ENCODE measurements around the gene LRP1B.
"Not testable (repeated sequence)": the region's sequence is repeated elsewhere in the genome, so short reads cannot be mapped to it uniquely, and the experiment has no call there.

LRP1B gene

DNA sequence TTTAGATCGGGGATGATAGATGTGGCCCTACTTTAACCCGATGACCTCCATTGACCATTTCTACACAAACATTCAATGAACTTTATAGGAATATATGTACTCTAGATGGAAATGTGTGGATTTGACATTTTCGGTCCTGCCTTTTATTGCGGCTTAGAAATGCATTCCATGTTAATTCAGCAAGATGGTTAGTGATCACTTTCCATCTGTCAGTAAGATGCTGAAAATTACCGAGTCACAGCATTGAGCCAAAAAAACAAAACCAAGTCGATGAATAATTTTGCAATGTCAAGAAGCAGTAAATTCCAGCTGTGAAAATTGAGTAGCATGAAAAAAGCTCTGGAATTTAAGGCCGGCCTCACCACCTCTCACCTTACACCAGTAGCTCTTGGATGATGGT lies 1708.1 kb downstream of the LRP1B start:
- H3K4me3 ChIP-seq (ENCODE audit: low read depth, low read length) = no peak overlapping the region
- no peak for DNase-seq (ENCODE audit: low read depth)

GRCh38 chr2:140417504-140417903 lies 1713.3 kb downstream of the LRP1B start:
- TF ChIP-seq CTCF (IDR thresholded peaks at IDR 0.05; ENCODE audit: insufficient read depth, low read depth, low read length, missing control alignments) = no peak
- DNase-seq (ENCODE audit: low read depth) = no peak
- H3K4me3 ChIP-seq (ENCODE audit: low read depth, low read length) = no peak overlapping the region

More for the DNA sequence above, 1708.1 kb downstream of the LRP1B start:
- no peak for TF ChIP-seq CTCF (IDR thresholded peaks at IDR 0.05; ENCODE audit: insufficient read depth, low read depth, low read length, missing control alignments)

GRCh38 chr2:140416577-140416976 lies 1714.2 kb downstream of the LRP1B start:
- no peak overlapping the region for H3K4me3 ChIP-seq (ENCODE audit: low read depth, low read length)
- no peak for TF ChIP-seq CTCF (IDR thresholded peaks at IDR 0.05; ENCODE audit: insufficient read depth, low read depth, low read length, missing control alignments)
- DNase-seq (ENCODE audit: low read depth) = no peak

DNA sequence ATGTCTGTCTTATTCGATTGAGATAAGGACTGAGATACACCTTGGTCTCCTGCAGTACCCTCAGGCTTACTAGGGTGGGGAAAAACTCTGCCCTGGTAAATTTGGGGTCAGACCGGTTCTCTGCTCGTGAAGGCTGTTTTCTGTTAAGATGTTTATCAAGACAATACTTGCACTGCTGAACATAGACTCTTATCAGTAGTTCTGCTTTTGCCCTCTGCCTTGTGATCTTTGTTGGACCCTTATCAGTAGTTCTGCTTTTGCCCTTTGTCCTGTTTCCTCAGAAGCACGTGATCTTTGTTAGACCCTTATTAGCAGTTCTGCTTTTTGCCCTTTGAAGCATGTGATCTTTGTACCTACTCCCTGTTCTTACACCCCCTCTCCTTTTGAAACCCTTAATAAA lies 1715.8 kb downstream of the LRP1B start:
- H3K4me3 ChIP-seq (ENCODE audit: low read depth, low read length); DNase-seq (ENCODE audit: low read depth): not testable (repeated sequence)

DNA sequence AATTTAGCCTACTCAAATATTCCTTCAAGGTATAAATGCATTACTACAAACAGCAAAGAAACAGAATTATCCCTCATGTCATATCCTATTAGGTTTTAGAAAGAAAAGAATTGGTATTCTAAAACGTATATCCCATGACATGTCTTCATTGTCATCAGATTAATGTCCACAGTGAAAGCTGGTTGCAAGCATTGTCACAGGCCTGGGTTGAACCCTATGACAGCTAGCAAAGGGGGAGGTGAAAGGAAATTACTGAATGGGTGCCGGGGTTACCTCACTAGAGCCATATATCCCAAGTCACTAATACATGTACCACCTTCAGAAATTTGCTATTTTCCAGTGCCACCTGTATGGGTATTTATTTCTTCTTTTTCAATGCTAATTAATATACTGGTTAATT lies 1720.1 kb downstream of the LRP1B start:
- no peak for DNase-seq (ENCODE audit: low read depth)
- no peak for TF ChIP-seq CTCF (IDR thresholded peaks at IDR 0.05; ENCODE audit: insufficient read depth, low read depth, low read length, missing control alignments)
- no peak overlapping the region for H3K4me3 ChIP-seq (ENCODE audit: low read depth, low read length)

DNA sequence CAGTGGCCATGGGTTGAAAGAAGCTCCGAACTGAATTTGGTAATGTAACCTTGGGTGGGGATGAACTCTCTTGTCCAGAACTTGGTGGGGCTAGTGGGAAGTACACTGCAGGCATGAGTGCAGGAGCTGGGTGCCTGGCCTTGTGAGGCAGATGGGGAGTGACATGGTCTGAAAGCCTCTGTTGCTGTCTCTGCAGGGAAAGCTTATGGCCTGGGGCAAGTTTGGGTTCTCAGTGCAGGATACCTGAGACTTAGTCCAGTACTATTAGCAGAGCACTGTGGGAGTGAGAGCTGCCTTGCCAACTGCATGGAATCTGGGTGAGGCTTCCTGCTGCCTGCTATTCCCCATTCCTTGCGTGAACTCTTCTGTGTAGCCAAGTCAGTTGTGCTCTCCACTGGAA lies 1729.8 kb downstream of the LRP1B start:
- no peak for TF ChIP-seq CTCF (IDR thresholded peaks at IDR 0.05; ENCODE audit: insufficient read depth, low read depth, low read length, missing control alignments)
- H3K4me3 ChIP-seq (ENCODE audit: low read depth, low read length) = no peak overlapping the region
- DNase-seq (ENCODE audit: low read depth) = no peak

- no peak for TF ChIP-seq CTCF (IDR thresholded peaks at IDR 0.05; ENCODE audit: insufficient read depth, low read depth, low read length, missing control alignments)
- H3K4me3 ChIP-seq (ENCODE audit: low read depth, low read length) = no peak overlapping the region
These were observed 1738.0 kb downstream of the LRP1B start for GRCh38 chr2:140392824-140393223.

More at GRCh38 chr2:140392824-140393223, 1738.0 kb downstream of the LRP1B start:
- DNase-seq (ENCODE audit: low read depth) = no peak
